Neural cell (in vitro differentiated cells): Measurements from ENCODE around the gene PLD4. TPM values are rescaled to one million over a fixed set of nuclear protein-coding genes. Genes with fewer than 3 reads are reported as not detected.

Experiments
- H2AFZ ChIP-seq: fragments of 200-600, 300-800 bp; sonication (generic), shearing (Covaris generic); 2 replicates; pipeline ENCODE4 v1.6.0; 2014; ENCODE audit warnings: low read depth, mild to moderate bottlenecking, antibody characterized with exemption, low read length, moderate library complexity
- H3F3A ChIP-seq: fragments of 200-600 bp; shearing (Covaris generic); 2 replicates; pipeline ENCODE4 v1.6.1; 2016; ENCODE audit warnings: mild to moderate bottlenecking, moderate library complexity, mixed read lengths, antibody characterized with exemption, low read length; ENCODE audit not compliant: insufficient read depth, poor library complexity, severe bottlenecking
- H3K27ac ChIP-seq: fragments of 200-600, 300-800 bp; sonication (generic), shearing (Covaris generic); 2 replicates; pipeline ENCODE4 v1.5.1; 2014; ENCODE audit warnings: mild to moderate bottlenecking, low read length, moderate library complexity
- H3K27me3 ChIP-seq: fragments of 300-800, 200-600 bp; sonication (generic), shearing (Covaris generic); 2 replicates; pipeline ENCODE4 v1.6.0; 2014; ENCODE audit warnings: mild to moderate bottlenecking, low read depth, low read length, moderate library complexity; ENCODE audit not compliant: insufficient read depth
- H3K36me3 ChIP-seq: fragments of 300-800, 200-600 bp; sonication (generic), shearing (Covaris generic); 2 replicates; pipeline ENCODE4 v1.5.1; 2014; ENCODE audit warnings: mild to moderate bottlenecking, antibody characterized with exemption, low read length, moderate library complexity; ENCODE audit not compliant: insufficient read depth
- H3K4me2 ChIP-seq: fragments of 300-800, 200-600 bp; sonication (generic), shearing (Covaris generic); 2 replicates; pipeline ENCODE4 v1.6.0; 2014; ENCODE audit warnings: mild to moderate bottlenecking, low read length
- H3K4me3 ChIP-seq: fragments of 300-800, 200-600 bp; sonication (generic), shearing (Covaris generic); 2 replicates; pipeline ENCODE4 v1.5.1; 2014; ENCODE audit warnings: mild to moderate bottlenecking, low read length, moderate library complexity
- H3K79me2 ChIP-seq: fragments of 200-600 bp; shearing (Covaris generic); replicated peaks from 2 replicates; pipeline ENCODE4 v1.6.0; 2014; ENCODE audit warnings: mild to moderate bottlenecking, low read length, moderate library complexity; ENCODE audit not compliant: insufficient read depth
- H3K9ac ChIP-seq: fragments of 300-800, 200-600 bp; sonication (generic), shearing (Covaris generic); 2 replicates; pipeline ENCODE4 v1.6.1; 2016; ENCODE audit warnings: mild to moderate bottlenecking, low read length, mixed read lengths
- H3K9me2 ChIP-seq: fragments of 200-600 bp; shearing (Covaris generic); 2 replicates; pipeline ENCODE4 v1.6.1; 2016; ENCODE audit warnings: mild to moderate bottlenecking, low read length, mixed read lengths; ENCODE audit not compliant: insufficient read depth
- H3K9me3 ChIP-seq: fragments of 200-600, 300-800 bp; sonication (generic), shearing (Covaris generic); 2 replicates; pipeline ENCODE4 v1.6.1; 2016; ENCODE audit warnings: mild to moderate bottlenecking, mixed run types, low read length, moderate library complexity, mixed read lengths
- H4K20me1 ChIP-seq: fragments of 200-600 bp; shearing (Covaris generic); 2 replicates; pipeline ENCODE4 v1.6.1; 2016; ENCODE audit warnings: mild to moderate bottlenecking, mixed run types; ENCODE audit not compliant: insufficient read depth
- EP300 ChIP-seq: fragments of 450-650 bp; conservative IDR thresholded peaks from 2 replicates; pipeline ENCODE4 v1.6.1; 2014; ENCODE audit warnings: antibody characterized with exemption, mild to moderate bottlenecking, moderate library complexity; ENCODE audit not compliant: poor library complexity, severe bottlenecking
- EZH2 ChIP-seq: fragments of 200-600, 300-800 bp; shearing (Covaris generic), sonication (generic); IDR thresholded peaks from 2 replicates; pipeline ENCODE4 v1.6.1; 2014; ENCODE audit warnings: antibody characterized with exemption, low read length, borderline replicate concordance, mild to moderate bottlenecking; ENCODE audit not compliant: insufficient read depth, poor library complexity, severe bottlenecking
- MXI1 ChIP-seq: fragments of 450-650 bp; conservative IDR thresholded peaks from 2 replicates; pipeline ENCODE4 v1.6.1; 2014; ENCODE audit warnings: antibody characterized with exemption, mild to moderate bottlenecking; ENCODE audit not compliant: poor library complexity, severe bottlenecking
- POLR2AphosphoS5 ChIP-seq: IDR thresholded peaks from 2 replicates; pipeline ENCODE4 v1.6.1; 2012
- RAD21 ChIP-seq: fragments of 450-650 bp; conservative IDR thresholded peaks from 2 replicates; pipeline ENCODE4 v1.6.1; 2014; ENCODE audit warnings: antibody characterized with exemption, mild to moderate bottlenecking, moderate library complexity
- SMC3 ChIP-seq: fragments of 450-650 bp; conservative IDR thresholded peaks from 2 replicates; pipeline ENCODE4 v1.6.1; 2014; ENCODE audit warnings: antibody characterized with exemption, mild to moderate bottlenecking, moderate library complexity; ENCODE audit not compliant: poor library complexity
- TAF1 ChIP-seq: IDR thresholded peaks from 2 replicates; pipeline ENCODE4 v1.6.1; 2012; ENCODE audit warnings: low read depth
- polyA plus RNA-seq: library from polyadenylated mRNA; depleted of rRNA; stranded (reverse); fragments of >200 nt; gene quantifications from 2 replicates; pipeline ENCODE4 v1.2.3, GENCODE V29; 2014
- TF ChIP-seq, protein P1 (sequence below): fragments of 450-650 bp; IDR thresholded peaks from 2 replicates; pipeline ENCODE4 v1.5.1; 2014; ENCODE audit warnings: antibody characterized with exemption, mild to moderate bottlenecking, moderate library complexity; ENCODE audit not compliant: poor library complexity, severe bottlenecking
- TF ChIP-seq, protein P2 (sequence below): IDR thresholded peaks from 2 replicates; pipeline ENCODE4 v1.6.1; 2012; ENCODE audit warnings: borderline replicate concordance

Gene PLD4
- polyA plus RNA-seq, 1 donor from 2014 or later, result not detected

DNA sequence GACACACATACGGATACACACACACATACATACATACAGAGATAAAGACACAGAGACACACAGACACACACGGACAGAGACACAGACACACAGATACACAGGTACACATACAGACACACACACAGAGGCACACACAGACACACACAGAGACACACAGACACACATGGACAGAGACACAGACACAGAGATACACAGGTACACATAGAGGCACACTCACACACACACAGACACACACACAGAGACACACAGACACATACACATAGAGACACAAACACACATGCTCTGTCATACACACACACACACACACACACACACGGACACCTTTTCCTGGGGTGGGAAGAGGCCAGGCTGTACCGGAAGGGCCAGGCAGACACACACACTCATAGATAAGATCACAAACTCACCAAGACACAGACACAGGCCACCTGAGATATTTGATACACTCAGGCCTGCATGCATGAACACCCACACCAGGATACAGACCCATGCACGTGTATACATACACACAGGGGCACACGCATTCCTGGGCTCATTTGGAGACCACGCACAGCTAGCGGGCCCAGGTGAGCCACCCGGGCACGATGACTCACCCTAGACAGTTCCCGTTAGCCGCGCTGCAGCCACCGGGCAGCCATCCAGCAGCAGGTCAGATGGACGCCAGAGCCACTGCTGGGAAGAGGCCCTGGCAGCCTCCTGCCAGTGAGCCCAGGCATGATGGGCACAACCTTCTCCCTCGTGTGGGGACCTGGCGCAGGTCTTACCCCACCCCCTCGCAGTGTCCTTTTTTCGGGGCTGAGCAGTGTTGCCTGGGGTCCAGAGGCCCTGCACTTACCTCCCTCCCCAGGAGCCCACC lies 55.3 kb downstream of the PLD4 start:
- Histone ChIP-seq H3K79me2 (no peaks in the 10 kb centered on the region), H3K4me3 (no peak overlapping the region), H3K9me3 (no peaks in the 10 kb centered on the region), H2AFZ (no peak overlapping the region), H3K27ac (no peak overlapping the region), H3K9ac (no peak overlapping the region), H3K4me2 (no peak overlapping the region), H4K20me1 (no peaks in the 10 kb centered on the region), H3F3A (no peaks in the 10 kb centered on the region), H3K36me3 (no peaks in the 10 kb centered on the region), H3K9me2 (no peaks in the 10 kb centered on the region), H3K27me3 (peaks cover 27% of the 10 kb centered on the region)
- TF ChIP-seq, protein P1, sequence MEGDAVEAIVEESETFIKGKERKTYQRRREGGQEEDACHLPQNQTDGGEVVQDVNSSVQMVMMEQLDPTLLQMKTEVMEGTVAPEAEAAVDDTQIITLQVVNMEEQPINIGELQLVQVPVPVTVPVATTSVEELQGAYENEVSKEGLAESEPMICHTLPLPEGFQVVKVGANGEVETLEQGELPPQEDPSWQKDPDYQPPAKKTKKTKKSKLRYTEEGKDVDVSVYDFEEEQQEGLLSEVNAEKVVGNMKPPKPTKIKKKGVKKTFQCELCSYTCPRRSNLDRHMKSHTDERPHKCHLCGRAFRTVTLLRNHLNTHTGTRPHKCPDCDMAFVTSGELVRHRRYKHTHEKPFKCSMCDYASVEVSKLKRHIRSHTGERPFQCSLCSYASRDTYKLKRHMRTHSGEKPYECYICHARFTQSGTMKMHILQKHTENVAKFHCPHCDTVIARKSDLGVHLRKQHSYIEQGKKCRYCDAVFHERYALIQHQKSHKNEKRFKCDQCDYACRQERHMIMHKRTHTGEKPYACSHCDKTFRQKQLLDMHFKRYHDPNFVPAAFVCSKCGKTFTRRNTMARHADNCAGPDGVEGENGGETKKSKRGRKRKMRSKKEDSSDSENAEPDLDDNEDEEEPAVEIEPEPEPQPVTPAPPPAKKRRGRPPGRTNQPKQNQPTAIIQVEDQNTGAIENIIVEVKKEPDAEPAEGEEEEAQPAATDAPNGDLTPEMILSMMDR, result no peak
- TF ChIP-seq TAF1, result no peak
- TF ChIP-seq POLR2AphosphoS5, result no peak
- TF ChIP-seq RAD21, result no peak
- TF ChIP-seq, protein P2, sequence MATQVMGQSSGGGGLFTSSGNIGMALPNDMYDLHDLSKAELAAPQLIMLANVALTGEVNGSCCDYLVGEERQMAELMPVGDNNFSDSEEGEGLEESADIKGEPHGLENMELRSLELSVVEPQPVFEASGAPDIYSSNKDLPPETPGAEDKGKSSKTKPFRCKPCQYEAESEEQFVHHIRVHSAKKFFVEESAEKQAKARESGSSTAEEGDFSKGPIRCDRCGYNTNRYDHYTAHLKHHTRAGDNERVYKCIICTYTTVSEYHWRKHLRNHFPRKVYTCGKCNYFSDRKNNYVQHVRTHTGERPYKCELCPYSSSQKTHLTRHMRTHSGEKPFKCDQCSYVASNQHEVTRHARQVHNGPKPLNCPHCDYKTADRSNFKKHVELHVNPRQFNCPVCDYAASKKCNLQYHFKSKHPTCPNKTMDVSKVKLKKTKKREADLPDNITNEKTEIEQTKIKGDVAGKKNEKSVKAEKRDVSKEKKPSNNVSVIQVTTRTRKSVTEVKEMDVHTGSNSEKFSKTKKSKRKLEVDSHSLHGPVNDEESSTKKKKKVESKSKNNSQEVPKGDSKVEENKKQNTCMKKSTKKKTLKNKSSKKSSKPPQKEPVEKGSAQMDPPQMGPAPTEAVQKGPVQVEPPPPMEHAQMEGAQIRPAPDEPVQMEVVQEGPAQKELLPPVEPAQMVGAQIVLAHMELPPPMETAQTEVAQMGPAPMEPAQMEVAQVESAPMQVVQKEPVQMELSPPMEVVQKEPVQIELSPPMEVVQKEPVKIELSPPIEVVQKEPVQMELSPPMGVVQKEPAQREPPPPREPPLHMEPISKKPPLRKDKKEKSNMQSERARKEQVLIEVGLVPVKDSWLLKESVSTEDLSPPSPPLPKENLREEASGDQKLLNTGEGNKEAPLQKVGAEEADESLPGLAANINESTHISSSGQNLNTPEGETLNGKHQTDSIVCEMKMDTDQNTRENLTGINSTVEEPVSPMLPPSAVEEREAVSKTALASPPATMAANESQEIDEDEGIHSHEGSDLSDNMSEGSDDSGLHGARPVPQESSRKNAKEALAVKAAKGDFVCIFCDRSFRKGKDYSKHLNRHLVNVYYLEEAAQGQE, result no peak
- no peak for TF ChIP-seq EP300
- no peak for TF ChIP-seq MXI1
- TF ChIP-seq SMC3, result no peak
- no peak for TF ChIP-seq EZH2

DNA sequence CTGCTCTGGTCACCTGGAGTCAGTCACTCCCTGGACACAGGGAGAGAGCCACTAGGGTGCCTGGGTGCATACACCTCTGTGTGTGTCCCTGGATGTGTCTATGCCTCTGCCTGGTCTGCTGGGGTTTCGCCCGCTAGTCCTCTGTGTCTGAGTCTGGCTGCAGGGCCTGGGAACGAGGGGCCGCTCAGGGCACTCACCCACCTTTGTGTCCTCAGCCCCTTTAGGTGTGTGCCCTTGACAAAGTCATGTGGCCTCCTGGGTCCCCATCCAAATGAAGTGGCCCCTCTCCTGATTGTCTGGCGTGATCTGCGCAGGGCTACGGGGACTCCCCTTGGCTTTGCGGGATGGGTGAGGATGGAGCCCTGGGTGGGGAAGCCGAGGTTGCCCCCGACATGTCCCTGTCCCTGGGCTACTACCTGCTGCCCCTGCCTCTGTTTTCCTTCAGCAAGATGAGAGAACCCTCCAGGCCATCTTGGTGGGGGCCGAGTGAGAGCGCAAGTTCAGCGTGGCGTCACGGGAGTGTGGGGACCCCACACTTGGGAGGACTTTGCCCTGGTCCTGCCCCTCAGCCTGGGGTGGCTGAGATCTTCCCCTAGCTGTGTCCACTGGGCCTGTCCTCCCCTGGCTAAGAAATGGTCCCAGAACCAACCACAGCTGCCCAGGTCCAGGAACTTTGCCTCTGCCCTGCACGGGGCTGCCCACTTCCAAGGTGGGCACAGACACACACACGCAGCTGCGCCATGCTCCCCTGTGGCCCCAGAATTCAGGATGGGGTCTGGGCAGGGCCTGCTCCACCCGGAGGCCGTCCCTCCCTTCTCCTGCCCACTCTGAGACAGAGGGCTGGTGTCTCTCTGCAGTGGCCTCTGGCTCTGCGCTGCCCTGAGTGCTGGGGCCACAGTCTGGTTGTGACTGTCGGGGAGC lies 56.2 kb downstream of the PLD4 start:
- no peak overlapping the region for H3K27ac ChIP-seq
- H3K9me3 ChIP-seq, result no peaks in the 10 kb centered on the region
- no peaks in the 10 kb centered on the region for H3K36me3 ChIP-seq
- no peaks in the 10 kb centered on the region for H3K9me2 ChIP-seq
- H4K20me1 ChIP-seq, result no peaks in the 10 kb centered on the region
- H3K27me3 ChIP-seq, result peaks cover 27% of the 10 kb centered on the region
- H3K4me3 ChIP-seq, result no peak overlapping the region
- no peaks in the 10 kb centered on the region for H3F3A ChIP-seq
- H3K4me2 ChIP-seq, result no peak overlapping the region
- no peak overlapping the region for H3K9ac ChIP-seq
- no peak overlapping the region for H2AFZ ChIP-seq
- TF ChIP-seq SMC3 (no peak), POLR2AphosphoS5 (no peak), EZH2 (no peak), MXI1 (no peak), EP300 (no peak), TAF1 (no peak), RAD21 (no peak)
- TF ChIP-seq, protein P1, result no peak
- TF ChIP-seq, protein P2, result no peak
- H3K79me2 ChIP-seq, result no peaks in the 10 kb centered on the region
